SKM-1 treated with dmso at 0.1 percent for 144 hours (cell line): ENCODE results near the gene RSPH1.
A peak's percentile ranks its signal among the peaks of the same experiment; 100 is the strongest.

Source experiments
- DNase-seq: peaks from one replicate; lab custom pipeline; 2025; ENCODE audit not compliant: unreplicated experiment; lab: John Stamatoyannopoulos, UW

Gene RSPH1

DNA sequence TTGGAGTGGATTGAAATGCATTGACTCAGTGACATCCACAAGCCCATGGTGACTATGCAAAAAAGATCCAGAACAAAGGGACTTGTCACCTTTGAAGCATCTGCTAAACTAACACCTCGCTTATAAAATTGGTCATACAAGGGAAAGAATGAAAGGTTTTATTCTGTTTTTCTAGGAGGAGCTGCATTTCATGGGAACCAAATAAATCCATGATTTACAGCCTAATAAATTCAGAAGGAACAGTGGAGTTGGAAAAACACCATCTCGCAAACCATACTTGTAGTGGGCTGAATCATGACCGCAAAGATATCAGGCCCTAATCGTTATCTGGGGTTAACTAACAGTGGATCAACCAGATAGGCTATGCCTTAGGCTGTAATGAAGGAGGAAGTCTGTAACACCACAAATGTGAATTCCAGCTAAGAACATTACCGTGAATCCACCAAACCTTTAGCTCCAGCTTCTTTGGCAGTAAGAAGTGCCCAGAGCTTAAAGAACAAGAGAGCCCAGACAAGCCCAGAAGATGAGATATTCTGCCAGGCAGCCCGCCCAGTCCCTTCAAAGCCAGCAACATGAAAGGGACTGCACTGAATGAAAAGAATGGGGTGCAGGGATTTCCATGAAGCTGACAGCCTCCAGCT lies 27.4 kb downstream of the RSPH1 start:
- no peak for DNase-seq

DNA sequence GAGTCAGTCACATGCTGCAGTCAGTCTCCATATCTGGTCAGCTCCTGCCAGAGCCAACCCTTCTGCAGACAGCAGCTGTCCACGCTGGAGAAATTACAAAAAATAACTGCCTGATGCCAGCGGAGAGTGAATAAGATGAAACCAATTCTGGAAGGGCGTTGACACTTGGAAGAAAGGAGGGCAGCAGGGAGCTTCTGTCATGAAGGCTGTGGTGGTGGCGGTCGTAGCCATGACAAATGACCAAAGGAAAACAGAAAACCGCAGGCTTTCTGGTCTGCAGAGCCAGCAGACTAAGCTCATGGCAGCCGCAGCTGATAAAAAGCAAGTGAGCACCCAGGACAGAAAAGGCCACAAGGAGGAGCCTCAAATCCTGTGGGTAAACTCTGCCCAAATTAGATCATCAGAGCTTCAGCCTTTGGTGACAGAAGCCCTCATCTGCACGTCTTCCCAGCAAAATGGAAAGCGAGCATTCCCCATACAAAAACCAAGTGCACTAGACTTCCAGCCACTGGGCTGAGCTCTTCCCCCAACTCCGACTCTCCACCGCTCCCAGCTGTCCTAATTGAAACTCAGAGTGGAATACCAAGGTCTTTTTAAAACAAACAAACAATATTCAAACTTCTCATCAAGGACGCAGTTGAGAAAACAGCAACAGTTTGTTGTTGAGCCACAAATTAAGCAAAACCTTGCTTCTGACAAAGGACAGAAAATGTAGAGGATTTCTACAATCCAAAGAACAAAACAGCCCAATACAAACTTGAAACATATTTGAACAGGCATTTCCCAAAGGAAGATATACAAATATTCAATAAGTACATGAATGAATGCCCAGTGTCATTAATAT lies 28.7 kb downstream of the RSPH1 start:
- peak; percentile 41 for DNase-seq

DNA sequence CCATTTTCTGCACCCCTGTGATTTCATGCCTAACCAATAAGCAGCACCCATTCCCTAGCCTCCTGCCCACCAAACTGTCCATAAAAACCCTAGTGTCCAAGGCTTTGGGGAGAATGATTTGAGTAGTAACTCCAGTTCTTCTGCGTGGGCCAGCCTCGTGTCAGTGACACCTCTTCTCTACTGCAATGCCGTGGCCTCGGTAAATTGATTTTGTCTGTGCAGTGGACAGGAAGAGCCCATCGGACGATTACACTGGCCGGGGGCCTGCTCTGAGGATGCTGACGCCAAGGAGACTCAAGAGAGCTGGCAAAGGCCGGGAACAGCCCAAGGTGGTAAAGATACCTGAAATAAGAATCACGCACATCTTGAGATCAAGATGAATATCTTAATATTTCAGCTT lies 29.3 kb downstream of the RSPH1 start:
- no peak for DNase-seq

DNA sequence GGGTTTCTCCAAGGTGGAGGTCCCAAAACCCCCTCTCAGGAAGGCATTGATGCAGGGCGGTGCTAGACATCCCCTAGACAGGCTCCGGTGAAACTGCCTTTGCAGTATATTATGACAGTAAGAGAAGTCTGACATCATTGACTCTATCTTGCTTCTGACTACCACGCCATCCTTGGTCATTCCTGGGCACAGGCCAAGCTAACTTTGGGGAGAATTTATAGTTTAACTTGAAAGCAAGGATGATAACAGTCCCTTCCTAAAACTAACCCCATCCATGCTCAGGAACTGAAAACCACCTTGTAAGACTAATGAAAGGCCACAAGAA lies 30.3 kb downstream of the RSPH1 start:
- no peak for DNase-seq

DNA sequence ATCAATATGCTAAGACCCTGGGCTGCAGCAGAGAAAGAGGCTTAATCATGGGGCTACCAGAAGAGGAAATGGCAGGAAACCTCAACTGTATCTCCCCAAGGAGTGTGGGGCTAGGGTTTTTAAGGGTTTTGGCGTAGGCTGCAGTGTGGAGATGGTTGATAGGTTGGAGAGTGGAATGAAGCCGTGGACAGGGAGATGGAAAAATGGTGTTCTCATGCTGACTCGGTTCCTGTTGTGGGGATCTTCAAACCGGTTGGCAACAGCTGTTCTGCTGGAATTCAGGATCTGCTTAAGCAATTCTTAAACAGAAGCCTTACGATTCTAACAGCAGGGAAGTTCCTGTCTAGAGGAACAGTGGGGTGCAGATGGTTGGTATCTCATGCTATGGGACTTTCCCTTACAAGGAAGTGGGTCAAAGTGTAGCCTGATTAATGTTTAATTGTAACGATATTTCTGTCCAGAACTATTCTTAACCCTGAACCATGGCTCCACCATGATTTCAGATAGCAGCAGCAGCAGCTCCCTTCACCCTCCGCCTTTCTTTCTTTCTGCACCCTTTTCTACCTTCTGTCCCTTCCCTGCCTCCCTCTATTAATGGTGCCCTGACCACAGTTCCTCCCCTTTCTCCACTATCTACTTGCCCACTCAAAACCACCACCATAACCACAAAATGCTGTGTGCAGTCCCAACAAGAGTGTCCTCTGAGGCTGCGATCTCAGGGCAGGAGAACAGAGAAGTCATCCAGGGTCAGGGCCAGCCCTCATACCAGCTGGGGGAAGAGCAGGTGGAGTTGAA lies 30.8 kb downstream of the RSPH1 start:
- peak; percentile 5 for DNase-seq

DNA sequence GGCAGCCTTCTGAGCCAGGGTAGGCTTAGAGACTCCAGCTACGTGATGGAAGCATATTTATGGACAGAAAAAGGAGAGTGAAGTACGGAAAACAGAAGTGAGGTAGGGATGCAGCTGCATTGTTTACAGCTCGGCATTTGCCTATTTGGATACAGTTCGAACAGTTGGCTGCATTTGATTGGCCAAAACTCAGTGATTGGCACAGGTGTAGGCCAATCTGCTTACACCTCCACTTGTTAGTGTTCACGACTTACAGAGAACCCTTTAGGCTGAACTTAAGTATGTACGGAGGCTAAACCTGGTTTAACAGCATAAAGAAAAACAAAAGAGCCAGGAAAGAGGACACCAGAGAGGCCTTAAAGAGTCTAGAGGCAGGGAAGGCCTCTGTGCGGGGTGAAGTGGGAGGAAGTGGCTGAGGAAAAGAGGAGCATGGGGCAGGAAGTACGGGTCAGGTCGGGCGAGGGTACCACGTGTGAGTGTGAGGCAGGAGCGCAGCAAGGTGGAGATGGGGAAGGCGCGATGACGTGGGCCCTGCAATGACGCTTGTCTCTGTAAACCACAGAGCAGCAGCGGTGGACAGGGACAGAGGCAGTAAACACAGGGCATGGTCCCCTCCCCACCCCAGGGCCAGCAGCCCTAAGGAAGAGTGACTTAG lies 32.0 kb downstream of the RSPH1 start:
- no peak for DNase-seq

DNA sequence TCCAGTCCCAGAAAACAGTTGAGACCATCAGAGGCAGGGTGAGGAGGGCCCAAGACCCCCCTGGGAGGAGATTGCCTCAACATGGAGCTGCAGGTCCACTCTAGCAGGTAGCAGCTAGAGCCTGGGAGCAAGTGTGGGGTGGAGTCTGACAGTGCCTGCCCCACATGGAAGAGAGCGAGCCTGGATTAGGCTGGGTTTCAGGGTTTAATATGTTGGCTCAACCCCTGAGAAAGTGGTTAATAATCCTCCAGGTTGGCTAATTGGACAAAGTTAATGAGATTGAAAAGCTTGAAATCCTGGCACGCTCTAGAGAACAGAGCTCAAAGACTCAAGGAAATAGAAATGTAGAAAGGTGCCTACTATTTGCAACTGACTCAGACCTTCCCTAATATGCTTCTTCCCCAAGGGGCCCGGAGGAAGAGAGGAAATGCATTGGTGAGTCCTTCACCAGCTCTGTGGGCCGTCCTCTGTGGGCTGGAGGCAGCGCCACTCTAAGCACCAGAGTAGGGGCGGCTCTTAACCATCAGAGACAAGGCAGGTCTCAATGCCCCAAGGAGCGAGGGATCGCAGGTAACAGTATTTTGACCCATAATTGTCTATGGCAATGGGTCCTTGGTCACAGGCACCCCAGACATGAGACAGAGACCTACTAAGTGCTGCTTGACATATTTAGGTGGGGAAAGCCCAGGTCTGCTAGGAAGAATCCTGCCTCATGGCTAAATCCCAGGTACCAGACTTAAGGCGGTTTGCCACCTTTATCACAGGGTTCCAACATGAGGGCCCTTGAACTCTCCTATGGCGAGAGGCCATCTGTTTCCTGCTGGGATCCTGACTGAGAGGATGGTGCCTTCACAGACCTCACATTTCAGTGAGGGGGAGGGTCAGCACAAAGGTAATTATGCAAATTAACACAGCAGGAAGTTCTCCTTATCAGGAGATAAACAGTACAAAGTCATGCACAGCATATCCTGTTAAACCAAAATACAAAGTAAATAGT lies 33.8 kb downstream of the RSPH1 start:
- DNase-seq = no peak

DNA sequence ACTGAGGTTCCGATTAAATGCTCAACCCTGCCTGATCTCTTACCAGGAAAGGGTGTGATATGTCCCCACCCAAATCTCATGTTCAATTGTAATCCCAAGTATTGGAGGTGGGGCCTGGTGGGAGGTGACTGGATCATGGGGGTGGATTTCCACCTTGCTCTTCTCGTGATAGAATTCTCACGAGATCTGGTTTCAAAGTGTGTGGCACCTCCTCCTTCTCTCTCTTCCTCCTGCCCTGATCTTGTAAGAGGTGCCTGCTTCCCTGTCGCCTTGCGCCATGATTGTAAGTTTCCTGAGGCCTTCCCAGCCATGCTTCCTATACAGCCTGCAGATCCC lies 34.9 kb downstream of the RSPH1 start:
- no peak for DNase-seq

DNA sequence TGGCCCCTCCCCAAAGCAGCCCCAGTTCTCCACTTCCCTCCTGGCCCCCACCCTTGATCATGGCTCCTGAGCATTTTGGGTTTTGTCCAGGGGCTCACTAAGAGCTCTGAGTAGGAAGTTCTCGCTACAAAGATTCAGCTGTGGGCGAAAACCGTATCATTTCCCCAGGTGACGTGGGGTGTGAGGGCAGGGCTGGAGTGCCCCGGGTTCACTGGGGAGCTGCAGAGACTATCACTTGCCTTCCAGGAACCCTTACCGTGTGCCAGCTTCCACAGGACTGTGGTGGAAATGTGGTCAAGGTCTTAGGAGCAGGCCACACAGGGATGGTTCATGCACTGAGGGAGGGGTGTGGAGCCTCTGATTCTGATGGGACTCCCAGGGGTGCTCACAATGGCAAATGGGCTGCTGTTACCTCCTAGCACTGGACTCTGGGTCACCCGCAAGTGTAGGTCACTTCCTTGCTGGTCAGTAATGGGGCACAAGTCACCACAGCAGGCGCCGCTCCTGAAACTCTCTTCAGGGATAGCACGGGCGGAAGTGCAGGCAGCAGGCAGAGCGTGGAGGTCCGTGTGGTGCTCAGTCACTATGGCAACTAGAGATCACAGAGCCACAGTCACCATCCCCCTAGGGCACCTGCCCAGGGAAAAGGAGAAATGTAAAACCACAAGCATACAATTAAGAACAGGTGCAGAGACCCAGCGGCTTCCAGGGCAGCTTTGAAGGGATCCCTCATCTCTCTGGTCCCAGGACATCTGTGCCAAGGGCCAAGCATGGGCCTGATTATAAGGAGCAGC lies 35.4 kb downstream of the RSPH1 start:
- DNase-seq = no peak

DNA sequence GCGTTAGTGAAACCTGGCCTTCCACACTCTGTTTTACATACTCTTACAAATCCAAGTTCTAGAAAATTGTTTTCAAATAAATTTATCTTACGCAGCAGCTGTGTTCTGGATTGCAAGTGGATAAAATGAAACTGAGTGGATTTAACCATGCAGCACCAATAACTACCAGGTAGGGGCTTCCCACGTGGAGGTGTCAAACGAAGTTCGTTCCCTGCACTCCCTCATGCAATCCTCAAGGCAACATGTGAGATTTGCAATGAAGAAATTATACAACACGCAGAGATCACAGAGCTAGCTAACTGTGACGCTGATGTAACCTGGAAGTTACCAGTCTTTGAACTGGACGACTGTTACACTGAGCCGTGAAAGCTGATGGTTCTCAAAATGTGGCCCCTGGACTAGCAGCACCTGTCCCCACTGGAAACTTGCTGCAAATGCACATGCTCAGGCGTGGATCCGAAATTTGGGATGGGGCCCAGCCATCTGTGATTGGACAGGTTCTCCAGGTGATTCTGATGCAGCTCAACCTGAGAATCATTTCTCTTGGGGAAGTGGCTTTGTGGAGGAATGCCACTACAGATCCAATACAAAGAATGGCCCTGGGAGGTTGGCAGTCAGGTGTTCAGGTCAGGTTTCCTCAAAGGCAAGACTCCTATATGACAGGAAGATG lies 36.3 kb downstream of the RSPH1 start:
- no peak for DNase-seq

DNA sequence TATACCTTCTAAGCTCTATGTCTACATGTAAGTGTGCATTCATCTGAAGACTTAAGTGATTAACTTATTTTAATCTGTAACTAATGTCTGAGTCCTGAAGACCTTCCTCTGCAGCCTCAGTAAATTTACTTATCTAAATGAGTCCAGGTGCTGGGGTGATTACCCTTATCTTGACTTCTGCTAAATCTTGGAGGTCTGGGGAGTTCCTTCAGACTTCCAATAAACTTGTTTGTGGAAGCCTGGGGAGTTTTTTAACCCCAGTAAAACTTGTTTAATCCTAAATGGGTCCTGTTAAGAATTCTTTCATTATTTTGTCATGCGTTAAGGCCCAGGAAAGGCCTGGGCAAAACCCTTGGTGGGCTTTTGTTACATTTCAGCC lies 37.0 kb downstream of the RSPH1 start:
- DNase-seq = no peak

DNA sequence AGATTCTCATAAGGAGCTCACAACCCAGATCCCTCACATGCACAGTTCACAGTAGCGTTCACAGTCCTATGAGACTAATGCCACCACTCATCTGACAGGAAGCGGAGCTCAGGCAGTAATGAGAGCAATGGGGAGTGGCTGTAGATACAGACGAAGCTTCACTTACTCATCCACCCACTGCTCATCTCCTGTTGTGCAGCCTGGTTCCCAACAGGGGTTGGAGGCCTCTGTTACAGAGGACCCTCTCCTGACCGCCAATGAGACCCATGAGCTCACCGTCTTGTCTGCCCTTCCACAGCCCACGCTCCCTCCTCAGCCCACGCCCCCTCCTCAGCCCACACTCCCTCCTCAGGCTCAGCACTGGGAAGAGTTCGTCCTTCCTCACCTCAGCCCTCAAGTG lies 39.6 kb downstream of the RSPH1 start:
- DNase-seq = no peak

DNA sequence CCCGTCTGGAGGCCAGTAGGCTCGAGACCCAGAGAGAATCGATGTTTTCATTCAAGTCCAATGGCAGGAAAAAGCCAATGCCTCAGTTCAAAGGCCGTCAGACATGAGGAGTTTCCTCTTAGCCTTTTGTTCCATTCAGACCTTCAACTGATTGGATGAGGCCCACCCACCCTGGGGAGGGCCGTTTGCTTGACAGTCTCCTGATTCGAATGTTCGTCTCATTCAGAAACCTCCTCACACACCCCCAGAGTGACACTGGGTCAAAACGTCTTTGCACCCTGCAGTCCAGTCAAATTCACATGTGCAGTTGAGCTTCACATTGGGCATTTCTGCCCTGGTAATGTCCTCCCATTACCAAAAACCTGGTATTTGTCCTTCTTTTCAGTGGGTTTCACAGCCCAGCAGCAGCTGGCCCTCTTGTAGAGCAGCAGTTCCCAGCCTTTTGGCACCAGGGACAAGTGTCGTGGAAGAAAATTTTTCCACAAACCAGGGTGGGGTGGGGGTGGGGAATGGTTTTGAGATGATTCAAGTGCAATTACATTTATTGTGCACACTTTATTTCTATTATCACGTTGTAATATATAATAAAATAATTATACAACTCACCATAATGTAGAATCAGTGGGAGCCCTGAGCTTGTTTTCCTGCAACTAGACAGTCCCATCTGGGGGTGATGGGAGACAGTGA lies 40.1 kb downstream of the RSPH1 start:
- no peak for DNase-seq

DNA sequence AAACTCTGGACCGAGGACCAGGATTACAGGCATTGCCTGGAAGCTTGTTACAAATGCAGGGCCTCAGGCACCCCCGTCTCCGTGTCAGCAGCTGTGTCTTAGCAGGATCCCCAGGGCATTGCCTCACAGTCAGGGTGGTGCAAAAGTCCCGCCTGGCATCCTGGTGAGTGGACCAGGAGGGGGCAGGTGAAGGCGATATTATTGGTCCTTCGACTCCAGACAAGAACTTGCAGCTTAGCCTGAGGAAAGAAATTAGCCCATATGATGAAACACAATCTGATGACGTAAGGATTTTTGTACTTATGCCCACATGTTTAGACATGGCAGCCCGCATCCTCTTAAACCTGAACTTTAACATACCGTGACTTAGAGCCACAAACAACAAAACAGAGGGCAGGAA lies 40.8 kb downstream of the RSPH1 start:
- no peak for DNase-seq

DNA sequence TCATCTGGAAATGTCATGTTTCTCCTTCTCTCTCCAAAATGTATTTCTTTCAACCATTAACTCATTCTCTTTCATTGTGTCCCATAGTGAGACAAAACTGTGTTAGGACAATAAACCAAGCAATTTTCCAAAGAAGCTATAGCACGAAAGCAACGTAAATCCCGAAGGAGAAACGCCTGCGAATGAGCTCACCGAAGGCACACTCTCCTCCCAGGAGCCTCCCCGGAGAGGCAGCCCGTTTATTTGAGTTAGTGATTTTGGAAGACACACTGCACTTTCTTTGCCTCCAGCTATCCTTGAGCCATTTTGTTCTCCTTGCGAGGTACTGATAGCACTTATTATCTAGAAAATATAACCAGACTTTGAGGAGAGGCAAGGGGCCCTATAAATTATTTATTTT lies 41.2 kb downstream of the RSPH1 start:
- no peak for DNase-seq

DNA sequence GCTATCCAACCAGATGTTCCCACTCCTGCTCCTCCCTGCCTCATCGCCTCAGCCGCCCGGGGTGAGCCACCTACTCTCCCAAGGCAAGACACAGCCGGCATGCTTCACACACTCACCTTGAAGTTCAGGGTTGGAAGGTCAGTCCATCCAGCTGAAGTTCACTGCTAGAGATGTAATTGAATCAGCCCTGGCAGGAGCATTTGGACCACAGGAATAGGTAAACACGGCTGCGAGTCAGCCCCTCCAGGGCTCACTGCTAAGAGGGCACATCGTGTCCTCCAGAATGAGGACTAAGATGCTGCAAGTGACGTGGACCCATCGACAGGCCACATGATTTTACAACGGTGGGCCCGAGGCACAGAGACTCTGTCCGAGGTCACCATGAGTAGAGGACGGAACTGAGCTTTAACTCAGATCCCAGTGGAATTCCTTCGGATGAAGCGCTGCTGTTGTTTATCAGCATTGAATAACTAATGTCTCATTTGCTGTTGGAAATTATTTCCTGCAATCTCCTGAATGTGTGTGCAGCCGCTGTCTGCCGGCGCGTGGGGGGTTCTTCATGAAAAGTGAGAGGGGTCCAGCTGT lies 41.9 kb downstream of the RSPH1 start:
- DNase-seq = no peak

DNA sequence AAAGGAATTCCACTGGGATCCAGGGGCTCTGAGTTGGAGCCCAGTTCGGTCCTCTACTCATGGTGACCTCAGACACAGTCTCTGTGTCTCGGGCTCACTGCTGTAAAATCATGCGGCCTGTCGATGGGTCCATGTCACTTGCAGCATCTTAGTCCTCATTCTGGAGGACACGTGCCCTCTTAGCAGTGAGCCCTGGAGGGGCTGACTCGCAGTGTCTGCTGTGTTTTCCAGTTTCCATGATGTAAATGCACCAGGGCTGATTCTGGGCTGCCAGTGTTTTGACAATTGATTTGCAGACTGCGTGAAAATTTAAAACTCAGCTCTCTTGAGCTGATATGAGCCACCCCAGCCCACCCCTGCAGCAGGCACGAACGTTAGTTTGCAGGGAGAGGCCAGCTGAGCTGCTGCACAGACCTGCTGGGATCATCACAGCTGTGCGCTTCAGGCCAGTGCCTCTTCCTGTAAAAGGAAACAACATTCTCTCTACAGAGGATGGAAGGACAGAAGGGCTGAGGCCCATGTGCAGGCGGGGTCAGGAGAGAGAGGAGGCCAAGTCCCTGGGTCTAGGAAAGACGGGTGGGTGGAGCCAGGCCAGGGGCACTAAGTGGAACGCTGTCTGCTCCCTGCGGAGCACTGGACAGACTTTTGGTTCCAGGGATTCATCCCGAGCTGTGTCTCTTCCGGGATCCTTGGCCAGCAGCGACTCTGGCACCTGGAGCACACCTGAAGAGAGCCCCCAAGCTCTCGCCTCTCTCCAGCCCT lies 42.6 kb downstream of the RSPH1 start:
- no peak for DNase-seq
